ENCODE measurements around the gene AATK.

DNA sequence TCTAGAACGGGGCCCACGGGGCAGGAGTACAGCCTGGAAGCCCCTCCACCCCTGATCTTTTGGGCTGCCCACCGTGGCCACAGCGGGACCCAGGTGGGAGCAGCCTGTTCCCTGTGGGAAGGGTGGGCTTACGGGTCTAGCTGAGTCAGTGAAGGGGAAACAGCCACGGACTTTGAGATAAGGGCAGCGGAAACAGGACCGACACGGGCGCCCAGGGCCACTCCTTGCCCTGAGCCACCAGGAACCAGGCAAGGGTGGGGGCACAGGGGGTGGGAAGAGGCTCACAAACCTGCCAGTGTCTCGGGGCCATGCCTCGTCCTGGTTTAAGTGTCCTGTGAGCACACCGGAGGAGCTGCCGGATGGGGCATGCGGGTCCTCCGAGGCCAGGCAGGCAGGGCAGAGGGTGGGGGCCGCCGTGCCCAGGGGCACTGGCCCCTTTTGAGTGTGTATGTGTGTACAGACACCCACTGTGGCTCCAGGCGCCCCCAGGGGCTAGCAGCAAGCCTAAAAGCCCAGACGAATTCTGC is 48.3 kb downstream of the AATK start:
- TF ChIP-seq SUZ12 (IDR thresholded peaks at IDR 0.05) (no peak), SP1 (IDR thresholded peaks at IDR 0.05) (no peak), HDGF (IDR thresholded peaks at IDR 0.05; ENCODE audit: borderline replicate concordance) (no peak), L3MBTL2 (conservative IDR thresholded peaks at IDR 0.05) (no peak), FOXM1 (IDR thresholded peaks at IDR 0.05; ENCODE audit: borderline replicate concordance) (no peak), ARNT (IDR thresholded peaks at IDR 0.05) (no peak), FOXA1 (IDR thresholded peaks at IDR 0.05) (no peak), BHLHE40 (IDR thresholded peaks at IDR 0.05; ENCODE audit: borderline replicate concordance) (no peak), LEF1 (IDR thresholded peaks at IDR 0.05; ENCODE audit: borderline replicate concordance) (no peak)

All from HEK293T (cell line).